Measurements from ENCODE around the gene ADRA2A. TPM values are rescaled to one million over a fixed set of nuclear protein-coding genes. Genes with fewer than 3 reads are reported as not detected.

ADRA2A gene
- total RNA-seq, 1 experiment from 2014 or later = 1.7 TPM

DNA sequence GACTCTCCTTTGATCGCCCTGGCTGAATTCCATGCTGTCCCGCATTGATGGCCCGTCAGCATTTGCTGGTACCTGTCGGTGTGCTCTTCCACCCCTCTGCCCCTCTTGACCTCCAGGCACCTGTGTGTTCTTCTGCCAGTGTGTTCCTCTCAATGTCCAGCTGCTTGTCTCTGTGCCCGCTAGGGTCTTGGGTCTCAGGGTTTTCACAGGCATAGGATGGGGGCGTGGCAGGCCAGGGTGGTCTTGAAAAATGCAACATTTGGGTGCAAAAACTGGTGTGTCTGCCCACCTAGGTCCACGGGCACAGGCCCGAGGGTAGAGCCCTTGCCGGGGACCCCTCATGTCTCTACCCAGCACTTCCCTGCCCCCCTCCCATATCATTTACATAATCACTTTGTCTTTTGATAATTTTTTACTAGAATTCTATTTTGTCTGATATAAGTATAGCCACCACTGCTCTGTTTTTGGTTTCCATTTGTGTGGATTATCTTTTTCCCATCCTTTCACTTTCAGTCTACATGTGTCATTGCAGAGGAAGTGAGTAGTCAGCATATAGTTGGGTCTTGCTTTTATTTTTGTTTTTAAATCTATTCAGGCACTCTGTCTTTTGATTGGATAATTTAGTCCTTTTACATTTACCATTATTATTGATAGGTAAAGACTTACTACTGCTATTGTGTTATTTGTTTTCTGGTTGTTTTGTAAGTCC lies 46.6 kb upstream of the ADRA2A start:
- Mint-ChIP-seq H3K36me3 (peaks cover 34% of the 10 kb centered on the region), H3K4me3 (no peak overlapping the region), H3K9me3 (peaks cover 42% of the 10 kb centered on the region), H3K27me3 (ENCODE audit: low read depth) (no peaks in the 10 kb centered on the region), H3K4me1 (no peaks in the 10 kb centered on the region), H3K27ac (no peak overlapping the region)
- POLR2A ChIA-PET = no interaction called here
- DNase-seq (ENCODE audit: low spot score) = no peak
- ATAC-seq = no peak
- CTCF ChIA-PET = no interaction called here
- TF ChIP-seq, protein P1, sequence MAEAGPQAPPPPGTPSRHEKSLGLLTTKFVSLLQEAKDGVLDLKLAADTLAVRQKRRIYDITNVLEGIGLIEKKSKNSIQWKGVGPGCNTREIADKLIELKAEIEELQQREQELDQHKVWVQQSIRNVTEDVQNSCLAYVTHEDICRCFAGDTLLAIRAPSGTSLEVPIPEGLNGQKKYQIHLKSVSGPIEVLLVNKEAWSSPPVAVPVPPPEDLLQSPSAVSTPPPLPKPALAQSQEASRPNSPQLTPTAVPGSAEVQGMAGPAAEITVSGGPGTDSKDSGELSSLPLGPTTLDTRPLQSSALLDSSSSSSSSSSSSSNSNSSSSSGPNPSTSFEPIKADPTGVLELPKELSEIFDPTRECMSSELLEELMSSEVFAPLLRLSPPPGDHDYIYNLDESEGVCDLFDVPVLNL (CRISPR knock-in tag; IDR thresholded peaks at IDR 0.05; ENCODE audit: borderline replicate concordance, low read depth) = no peak
- TF ChIP-seq, protein P2, sequence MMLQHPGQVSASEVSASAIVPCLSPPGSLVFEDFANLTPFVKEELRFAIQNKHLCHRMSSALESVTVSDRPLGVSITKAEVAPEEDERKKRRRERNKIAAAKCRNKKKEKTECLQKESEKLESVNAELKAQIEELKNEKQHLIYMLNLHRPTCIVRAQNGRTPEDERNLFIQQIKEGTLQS (CRISPR knock-in tag; conservative IDR thresholded peaks at IDR 0.05) = no peak
- TF ChIP-seq JUN (CRISPR knock-in tag; IDR thresholded peaks at IDR 0.05) = no peak
- TF ChIP-seq, protein P3, sequence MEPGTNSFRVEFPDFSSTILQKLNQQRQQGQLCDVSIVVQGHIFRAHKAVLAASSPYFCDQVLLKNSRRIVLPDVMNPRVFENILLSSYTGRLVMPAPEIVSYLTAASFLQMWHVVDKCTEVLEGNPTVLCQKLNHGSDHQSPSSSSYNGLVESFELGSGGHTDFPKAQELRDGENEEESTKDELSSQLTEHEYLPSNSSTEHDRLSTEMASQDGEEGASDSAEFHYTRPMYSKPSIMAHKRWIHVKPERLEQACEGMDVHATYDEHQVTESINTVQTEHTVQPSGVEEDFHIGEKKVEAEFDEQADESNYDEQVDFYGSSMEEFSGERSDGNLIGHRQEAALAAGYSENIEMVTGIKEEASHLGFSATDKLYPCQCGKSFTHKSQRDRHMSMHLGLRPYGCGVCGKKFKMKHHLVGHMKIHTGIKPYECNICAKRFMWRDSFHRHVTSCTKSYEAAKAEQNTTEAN (CRISPR knock-in tag; IDR thresholded peaks at IDR 0.05) = no peak
- TF ChIP-seq, protein P4, sequence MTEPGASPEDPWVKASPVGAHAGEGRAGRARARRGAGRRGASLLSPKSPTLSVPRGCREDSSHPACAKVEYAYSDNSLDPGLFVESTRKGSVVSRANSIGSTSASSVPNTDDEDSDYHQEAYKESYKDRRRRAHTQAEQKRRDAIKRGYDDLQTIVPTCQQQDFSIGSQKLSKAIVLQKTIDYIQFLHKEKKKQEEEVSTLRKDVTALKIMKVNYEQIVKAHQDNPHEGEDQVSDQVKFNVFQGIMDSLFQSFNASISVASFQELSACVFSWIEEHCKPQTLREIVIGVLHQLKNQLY (CRISPR knock-in tag; IDR thresholded peaks at IDR 0.05) = no peak
- TF ChIP-seq NR2C2 (CRISPR knock-in tag; IDR thresholded peaks at IDR 0.05) = no peak
- no peak for TF ChIP-seq ZBTB21 (CRISPR knock-in tag; IDR thresholded peaks at IDR 0.05; ENCODE audit: borderline replicate concordance)
- TF ChIP-seq, protein P5, sequence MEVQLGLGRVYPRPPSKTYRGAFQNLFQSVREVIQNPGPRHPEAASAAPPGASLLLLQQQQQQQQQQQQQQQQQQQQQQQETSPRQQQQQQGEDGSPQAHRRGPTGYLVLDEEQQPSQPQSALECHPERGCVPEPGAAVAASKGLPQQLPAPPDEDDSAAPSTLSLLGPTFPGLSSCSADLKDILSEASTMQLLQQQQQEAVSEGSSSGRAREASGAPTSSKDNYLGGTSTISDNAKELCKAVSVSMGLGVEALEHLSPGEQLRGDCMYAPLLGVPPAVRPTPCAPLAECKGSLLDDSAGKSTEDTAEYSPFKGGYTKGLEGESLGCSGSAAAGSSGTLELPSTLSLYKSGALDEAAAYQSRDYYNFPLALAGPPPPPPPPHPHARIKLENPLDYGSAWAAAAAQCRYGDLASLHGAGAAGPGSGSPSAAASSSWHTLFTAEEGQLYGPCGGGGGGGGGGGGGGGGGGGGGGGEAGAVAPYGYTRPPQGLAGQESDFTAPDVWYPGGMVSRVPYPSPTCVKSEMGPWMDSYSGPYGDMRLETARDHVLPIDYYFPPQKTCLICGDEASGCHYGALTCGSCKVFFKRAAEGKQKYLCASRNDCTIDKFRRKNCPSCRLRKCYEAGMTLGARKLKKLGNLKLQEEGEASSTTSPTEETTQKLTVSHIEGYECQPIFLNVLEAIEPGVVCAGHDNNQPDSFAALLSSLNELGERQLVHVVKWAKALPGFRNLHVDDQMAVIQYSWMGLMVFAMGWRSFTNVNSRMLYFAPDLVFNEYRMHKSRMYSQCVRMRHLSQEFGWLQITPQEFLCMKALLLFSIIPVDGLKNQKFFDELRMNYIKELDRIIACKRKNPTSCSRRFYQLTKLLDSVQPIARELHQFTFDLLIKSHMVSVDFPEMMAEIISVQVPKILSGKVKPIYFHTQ (CRISPR knock-in tag; IDR thresholded peaks at IDR 0.05) = no peak
- TF ChIP-seq, protein P6, sequence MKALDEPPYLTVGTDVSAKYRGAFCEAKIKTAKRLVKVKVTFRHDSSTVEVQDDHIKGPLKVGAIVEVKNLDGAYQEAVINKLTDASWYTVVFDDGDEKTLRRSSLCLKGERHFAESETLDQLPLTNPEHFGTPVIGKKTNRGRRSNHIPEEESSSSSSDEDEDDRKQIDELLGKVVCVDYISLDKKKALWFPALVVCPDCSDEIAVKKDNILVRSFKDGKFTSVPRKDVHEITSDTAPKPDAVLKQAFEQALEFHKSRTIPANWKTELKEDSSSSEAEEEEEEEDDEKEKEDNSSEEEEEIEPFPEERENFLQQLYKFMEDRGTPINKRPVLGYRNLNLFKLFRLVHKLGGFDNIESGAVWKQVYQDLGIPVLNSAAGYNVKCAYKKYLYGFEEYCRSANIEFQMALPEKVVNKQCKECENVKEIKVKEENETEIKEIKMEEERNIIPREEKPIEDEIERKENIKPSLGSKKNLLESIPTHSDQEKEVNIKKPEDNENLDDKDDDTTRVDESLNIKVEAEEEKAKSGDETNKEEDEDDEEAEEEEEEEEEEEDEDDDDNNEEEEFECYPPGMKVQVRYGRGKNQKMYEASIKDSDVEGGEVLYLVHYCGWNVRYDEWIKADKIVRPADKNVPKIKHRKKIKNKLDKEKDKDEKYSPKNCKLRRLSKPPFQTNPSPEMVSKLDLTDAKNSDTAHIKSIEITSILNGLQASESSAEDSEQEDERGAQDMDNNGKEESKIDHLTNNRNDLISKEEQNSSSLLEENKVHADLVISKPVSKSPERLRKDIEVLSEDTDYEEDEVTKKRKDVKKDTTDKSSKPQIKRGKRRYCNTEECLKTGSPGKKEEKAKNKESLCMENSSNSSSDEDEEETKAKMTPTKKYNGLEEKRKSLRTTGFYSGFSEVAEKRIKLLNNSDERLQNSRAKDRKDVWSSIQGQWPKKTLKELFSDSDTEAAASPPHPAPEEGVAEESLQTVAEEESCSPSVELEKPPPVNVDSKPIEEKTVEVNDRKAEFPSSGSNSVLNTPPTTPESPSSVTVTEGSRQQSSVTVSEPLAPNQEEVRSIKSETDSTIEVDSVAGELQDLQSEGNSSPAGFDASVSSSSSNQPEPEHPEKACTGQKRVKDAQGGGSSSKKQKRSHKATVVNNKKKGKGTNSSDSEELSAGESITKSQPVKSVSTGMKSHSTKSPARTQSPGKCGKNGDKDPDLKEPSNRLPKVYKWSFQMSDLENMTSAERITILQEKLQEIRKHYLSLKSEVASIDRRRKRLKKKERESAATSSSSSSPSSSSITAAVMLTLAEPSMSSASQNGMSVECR (CRISPR knock-in tag; IDR thresholded peaks at IDR 0.05; ENCODE audit: borderline replicate concordance) = no peak

DNA sequence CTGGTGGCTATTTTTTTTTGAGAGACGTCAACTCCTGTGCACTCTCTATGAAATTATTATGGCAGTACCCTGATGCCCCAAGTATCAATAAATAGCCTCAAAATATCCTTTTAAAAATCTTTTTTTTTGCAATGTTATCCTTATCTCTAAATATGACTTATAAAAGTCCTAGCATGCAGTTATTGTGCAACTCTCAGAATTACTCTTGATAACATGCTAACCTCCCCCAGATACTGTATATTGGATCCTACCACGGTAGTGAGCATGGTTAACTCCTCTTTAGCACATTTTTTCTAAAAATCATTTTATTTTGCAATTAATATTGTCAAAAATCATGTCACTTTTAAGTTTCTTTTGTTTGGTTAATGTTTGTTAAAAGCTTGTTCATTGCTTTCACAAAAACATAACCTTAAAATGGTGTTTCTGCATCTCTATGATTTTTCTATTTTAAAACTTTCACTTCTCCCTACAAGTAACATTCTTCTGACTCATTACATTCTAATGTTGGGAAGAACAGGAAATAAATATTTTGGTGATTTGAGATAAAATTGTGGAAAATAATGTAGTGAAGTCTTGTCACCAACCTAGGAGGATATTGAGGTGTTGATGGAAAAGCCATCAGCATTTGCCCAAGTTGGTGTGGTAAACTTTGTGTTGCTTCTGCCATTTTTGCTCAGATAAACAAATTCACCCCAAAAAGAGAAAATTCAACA lies 42.1 kb upstream of the ADRA2A start:
- Mint-ChIP-seq H3K27me3 (ENCODE audit: low read depth) (no peaks in the 10 kb centered on the region; the same call in 1 of the 2 replicates), H3K4me3 (no peak overlapping the region), H3K36me3 (peaks cover 45% of the 10 kb centered on the region), H3K9me3 (peaks cover 57% of the 10 kb centered on the region), H3K4me1 (no peaks in the 10 kb centered on the region), H3K27ac (no peak overlapping the region)
- ATAC-seq (no peak), DNase-seq (ENCODE audit: low spot score) (no peak)
- ChIA-PET CTCF (no interaction called here), POLR2A (no interaction called here)
- TF ChIP-seq NFYB (CRISPR knock-in tag; conservative IDR thresholded peaks at IDR 0.05; ENCODE audit: low read depth) (no peak), SMAD3 (CRISPR knock-in tag; IDR thresholded peaks at IDR 0.05; ENCODE audit: borderline replicate concordance) (no peak)
- TF ChIP-seq, protein P7, sequence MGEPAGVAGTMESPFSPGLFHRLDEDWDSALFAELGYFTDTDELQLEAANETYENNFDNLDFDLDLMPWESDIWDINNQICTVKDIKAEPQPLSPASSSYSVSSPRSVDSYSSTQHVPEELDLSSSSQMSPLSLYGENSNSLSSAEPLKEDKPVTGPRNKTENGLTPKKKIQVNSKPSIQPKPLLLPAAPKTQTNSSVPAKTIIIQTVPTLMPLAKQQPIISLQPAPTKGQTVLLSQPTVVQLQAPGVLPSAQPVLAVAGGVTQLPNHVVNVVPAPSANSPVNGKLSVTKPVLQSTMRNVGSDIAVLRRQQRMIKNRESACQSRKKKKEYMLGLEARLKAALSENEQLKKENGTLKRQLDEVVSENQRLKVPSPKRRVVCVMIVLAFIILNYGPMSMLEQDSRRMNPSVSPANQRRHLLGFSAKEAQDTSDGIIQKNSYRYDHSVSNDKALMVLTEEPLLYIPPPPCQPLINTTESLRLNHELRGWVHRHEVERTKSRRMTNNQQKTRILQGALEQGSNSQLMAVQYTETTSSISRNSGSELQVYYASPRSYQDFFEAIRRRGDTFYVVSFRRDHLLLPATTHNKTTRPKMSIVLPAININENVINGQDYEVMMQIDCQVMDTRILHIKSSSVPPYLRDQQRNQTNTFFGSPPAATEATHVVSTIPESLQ (CRISPR knock-in tag; IDR thresholded peaks at IDR 0.05) = no peak
- TF ChIP-seq, protein P8, sequence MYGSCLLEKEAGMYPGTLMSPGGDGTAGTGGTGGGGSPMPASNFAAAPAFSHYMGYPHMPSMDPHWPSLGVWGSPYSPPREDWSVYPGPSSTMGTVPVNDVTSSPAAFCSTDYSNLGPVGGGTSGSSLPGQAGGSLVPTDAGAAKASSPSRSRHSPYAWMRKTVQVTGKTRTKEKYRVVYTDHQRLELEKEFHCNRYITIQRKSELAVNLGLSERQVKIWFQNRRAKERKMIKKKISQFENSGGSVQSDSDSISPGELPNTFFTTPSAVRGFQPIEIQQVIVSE (CRISPR knock-in tag; IDR thresholded peaks at IDR 0.05; ENCODE audit: borderline replicate concordance) = no peak
- TF ChIP-seq, protein P9, sequence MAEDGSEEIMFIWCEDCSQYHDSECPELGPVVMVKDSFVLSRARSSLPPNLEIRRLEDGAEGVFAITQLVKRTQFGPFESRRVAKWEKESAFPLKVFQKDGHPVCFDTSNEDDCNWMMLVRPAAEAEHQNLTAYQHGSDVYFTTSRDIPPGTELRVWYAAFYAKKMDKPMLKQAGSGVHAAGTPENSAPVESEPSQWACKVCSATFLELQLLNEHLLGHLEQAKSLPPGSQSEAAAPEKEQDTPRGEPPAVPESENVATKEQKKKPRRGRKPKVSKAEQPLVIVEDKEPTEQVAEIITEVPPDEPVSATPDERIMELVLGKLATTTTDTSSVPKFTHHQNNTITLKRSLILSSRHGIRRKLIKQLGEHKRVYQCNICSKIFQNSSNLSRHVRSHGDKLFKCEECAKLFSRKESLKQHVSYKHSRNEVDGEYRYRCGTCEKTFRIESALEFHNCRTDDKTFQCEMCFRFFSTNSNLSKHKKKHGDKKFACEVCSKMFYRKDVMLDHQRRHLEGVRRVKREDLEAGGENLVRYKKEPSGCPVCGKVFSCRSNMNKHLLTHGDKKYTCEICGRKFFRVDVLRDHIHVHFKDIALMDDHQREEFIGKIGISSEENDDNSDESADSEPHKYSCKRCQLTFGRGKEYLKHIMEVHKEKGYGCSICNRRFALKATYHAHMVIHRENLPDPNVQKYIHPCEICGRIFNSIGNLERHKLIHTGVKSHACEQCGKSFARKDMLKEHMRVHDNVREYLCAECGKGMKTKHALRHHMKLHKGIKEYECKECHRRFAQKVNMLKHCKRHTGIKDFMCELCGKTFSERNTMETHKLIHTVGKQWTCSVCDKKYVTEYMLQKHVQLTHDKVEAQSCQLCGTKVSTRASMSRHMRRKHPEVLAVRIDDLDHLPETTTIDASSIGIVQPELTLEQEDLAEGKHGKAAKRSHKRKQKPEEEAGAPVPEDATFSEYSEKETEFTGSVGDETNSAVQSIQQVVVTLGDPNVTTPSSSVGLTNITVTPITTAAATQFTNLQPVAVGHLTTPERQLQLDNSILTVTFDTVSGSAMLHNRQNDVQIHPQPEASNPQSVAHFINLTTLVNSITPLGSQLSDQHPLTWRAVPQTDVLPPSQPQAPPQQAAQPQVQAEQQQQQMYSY (CRISPR knock-in tag; IDR thresholded peaks at IDR 0.05) = no peak
